Right hindlimb (tissue), 1 donor: ENCODE measurements around the gene THRB.

ENCODE experiments used
- DNase-seq: peaks from one replicate; pipeline ENCODE4 v3.0.0-alpha.2; 2018

Gene THRB

DNA sequence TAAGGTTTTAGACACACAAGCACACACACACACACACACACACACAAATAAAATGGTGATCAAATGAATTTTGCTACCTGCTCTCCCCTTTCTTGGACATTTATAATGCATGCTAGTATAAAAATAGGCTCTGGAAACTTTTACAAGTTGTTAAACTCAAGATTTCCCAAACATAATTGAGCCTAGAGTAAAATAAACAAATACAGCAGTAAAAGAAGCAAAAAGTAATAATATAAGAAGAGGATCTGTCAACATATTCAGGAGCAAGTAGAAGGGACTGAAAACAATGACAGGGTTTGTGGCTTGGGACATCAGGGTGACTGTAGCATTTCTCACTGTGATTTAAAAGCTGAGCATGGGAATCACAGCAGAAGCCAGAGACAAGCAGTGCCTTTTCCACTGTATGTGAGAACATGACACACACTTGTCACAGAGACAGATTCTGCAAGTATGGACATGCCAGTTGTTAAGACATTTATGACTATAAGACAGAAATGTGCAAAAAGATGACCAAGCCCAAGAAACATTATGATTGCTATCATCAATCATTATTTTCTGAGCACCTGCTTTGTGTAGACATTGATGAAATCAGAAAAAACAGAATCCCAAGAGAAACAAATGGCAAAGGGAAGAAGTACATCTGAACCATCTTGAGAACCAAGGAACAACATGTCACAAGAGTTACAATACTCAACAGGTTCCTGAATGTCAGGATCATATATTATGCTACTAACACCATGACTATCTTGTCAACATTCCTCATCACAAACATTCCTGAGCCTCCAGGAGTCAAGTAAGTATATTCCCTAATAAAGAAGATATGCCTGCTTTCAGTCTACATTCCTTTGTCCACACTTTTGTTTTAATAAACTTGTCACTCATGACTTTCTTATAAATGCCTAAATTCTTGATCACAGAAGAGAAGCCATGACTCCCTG is 7.1 kb downstream of the THRB start:
- DNase-seq: no peak

GRCh38 chr3:24485511-24485910 is 9.1 kb downstream of the THRB start:
- no peak for DNase-seq

DNA sequence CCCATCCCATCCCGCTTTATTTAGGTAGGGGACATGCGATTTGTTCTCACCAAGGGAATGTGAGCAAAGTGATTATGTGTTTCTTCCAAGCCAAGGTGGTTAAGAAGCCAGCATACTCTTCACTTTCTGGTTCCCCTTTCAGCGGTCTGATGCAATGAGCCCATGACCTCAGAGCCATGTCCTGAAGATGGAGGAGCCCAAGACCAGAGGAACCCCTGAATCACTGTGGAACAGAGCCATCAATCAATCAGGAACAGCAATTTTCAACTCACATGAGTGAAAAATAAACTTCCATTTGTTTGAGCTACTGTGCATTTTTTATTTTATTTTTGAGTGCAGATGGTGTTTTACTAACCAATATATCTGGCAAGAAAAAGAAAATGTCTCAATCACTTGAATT is 10.8 kb downstream of the THRB start:
- no peak for DNase-seq

DNA sequence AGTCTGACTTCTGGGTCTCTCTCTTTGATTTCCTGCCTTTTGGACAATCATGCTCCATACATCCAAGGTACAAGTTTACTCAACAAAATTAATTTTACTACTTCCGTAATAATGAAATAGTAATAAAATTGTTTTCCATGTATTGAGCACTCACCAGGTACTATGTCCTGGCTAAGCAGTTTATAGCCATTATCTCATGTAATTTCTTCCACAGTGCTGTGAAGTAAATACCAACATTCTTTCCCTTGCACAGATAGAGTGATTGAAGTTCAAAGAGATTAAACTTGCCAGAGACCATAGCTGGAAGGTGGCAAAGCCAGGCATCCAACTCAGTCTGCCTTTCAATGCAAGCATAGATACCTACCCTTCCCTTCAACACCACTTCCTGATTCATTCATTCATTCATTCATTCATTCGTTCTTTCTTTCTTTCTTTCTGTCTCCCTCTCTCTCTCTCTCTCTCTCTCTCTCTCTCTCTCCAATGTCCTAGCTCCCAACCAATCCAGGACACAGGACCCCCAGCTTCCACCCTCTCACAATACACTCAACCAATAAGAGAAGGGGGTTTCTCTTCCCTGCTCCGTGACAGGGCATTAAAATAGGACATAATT is 12.4 kb downstream of the THRB start:
- no peak for DNase-seq

DNA sequence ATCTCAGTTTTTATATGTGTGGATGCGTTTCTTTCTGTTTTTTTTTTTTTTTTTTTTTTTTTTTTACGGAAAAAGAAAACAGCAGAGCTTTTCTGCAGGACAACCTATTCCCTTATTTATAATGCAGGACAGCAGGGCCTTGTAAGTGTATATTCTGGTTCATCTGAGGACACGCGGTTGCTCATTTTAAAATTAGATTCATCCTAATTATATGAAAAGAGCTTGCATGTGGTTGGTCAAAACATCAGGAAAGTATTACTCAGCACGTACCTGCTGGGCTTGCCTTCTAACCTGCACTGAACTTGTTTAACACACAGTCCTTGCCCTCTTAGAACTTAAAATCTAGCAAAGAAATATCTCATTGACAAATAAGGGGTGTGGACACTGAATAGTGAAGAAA is 13.5 kb downstream of the THRB start:
- no peak for DNase-seq

- DNase-seq: no peak
These were observed 14.2 kb downstream of the THRB start for GRCh38 chr3:24480497-24480896.

GRCh38 chr3:24479816-24480215 is 14.8 kb downstream of the THRB start:
- no peak for DNase-seq

- DNase-seq: no peak
These were observed 17.6 kb downstream of the THRB start for GRCh38 chr3:24476871-24477656.

GRCh38 chr3:24475925-24476324 is 18.7 kb downstream of the THRB start:
- DNase-seq: no peak

GRCh38 chr3:24474862-24475261 is 19.8 kb downstream of the THRB start:
- DNase-seq: no peak

- no peak for DNase-seq
These were observed 22.3 kb downstream of the THRB start for GRCh38 chr3:24472358-24472757.

DNA sequence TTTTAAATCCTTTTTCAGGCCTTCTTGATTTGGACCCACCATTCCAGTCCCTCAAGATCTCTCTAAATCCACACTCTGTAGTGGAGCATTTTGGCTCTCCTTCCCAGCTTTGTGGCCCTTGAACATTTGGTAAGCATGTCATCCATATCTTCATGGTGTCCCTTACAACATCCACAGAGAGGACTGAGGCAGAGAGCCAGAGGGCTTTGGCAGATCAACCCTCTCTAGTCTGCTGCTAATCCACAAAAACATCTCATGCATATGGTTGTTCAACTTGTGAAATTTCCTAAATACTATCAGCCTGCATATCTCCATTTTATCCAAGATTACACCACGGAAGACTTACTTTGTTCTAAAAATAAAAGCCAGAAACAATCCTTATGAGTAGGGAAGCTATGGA is 23.2 kb downstream of the THRB start:
- DNase-seq: no peak

DNA sequence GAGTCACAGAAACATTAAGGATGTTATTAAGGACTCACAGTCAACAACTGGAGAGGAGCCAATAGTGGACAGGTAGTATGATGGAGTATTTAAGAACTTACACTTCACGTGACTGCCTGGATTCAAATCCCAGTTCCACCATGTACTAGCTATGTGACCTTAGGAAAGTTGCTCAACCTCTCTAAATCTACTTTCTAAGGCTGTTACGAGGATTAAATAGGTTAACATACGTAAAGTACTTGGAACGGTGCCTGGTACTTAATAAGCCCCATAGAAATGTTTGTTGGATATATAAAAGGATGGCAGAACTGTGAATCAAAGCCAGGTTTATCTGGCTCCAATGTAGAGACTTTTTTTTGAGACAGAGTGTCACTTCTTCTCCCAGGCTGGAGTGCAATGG is 24.4 kb downstream of the THRB start:
- no peak for DNase-seq

- no peak for DNase-seq
These were observed 30.3 kb downstream of the THRB start for GRCh38 chr3:24464389-24464788.

GRCh38 chr3:24462737-24463136 is 31.9 kb downstream of the THRB start:
- DNase-seq: no peak

GRCh38 chr3:24460974-24461373 is 33.7 kb downstream of the THRB start:
- no peak for DNase-seq

GRCh38 chr3:24457719-24458118 is 36.9 kb downstream of the THRB start:
- DNase-seq: no peak

- no peak for DNase-seq
These were observed 39.8 kb downstream of the THRB start for GRCh38 chr3:24454856-24455255.

DNA sequence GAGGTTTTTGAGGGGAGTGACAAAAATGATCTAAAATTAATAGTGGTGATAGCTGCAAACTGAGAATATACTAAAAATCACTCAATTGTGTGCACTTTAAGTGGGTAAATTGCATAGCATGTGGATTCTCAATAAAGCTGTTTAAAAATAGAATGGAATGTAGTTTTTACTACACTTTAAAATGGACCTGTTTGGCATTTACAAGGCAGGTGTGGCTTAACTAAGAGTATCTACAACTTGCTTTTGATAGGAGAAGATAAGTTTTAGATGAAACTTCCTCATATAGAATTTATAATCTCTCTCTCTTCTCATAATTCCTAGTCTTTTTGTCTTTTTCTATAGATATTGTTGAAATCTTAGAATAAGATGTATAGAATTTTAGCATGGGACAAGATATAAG is 40.3 kb downstream of the THRB start:
- no peak for DNase-seq

- no peak for DNase-seq
These were observed 43.1 kb downstream of the THRB start for GRCh38 chr3:24451461-24452099.

- no peak for DNase-seq
These were observed 44.3 kb downstream of the THRB start for GRCh38 chr3:24450160-24450907.

DNA sequence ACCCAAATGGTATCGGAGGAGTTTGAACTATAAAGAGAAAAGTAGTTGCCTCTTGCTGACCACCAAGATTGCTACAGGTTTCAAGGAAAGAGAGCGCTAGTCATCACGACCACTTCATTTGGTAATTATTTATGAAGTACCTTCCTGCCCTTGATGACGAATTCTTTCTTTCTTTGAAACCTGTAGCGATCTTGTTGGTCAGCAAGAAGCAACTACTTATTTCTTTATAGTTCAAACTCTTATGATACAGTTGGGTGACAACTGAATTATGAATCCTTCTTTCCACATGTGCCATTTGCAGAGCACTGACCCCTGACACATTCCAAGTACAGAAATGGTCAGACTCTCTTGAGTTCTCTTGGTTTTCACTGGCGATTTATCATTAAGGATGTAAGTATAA is 46.8 kb downstream of the THRB start:
- no peak for DNase-seq
